Measurements from ENCODE around the gene SMYD3. TPM values are rescaled to one million over a fixed set of nuclear protein-coding genes. Genes with fewer than 3 reads are reported as not detected.

Gene SMYD3
- total RNA-seq, 1 donor from 2014 or later: 22.3 TPM

GRCh38 chr1:245863566-245864184 lies 643.4 kb downstream of the SMYD3 start:
- Histone ChIP-seq H3K9me3 (no peaks in the 10 kb centered on the region), H3K27me3 (no peaks in the 10 kb centered on the region), H3K4me3 (no peak overlapping the region), H3K36me3 (no peaks in the 10 kb centered on the region), H3K4me1 (no peaks in the 10 kb centered on the region), H3K27ac (no peak overlapping the region)
- TF ChIP-seq CTCF (IDR thresholded peaks at IDR 0.05): no peak
- no peak for TF ChIP-seq POLR2AphosphoS5 (IDR thresholded peaks at IDR 0.05; ENCODE audit: insufficient read depth in 1 of 2, low read depth in 1 of 2)
- TF ChIP-seq POLR2A (IDR thresholded peaks at IDR 0.05): no peak
- DNase-seq (ENCODE audit: extremely low spot score in 2 of 2): no peak
- intact Hi-C loops (cut with DNase I): no loop called here

- TF ChIP-seq POLR2A (IDR thresholded peaks at IDR 0.05) (no peak), POLR2AphosphoS5 (IDR thresholded peaks at IDR 0.05; ENCODE audit: insufficient read depth in 1 of 2, low read depth in 1 of 2) (no peak), CTCF (IDR thresholded peaks at IDR 0.05) (no peak)
- Histone ChIP-seq H3K27me3 (no peaks in the 10 kb centered on the region), H3K36me3 (no peaks in the 10 kb centered on the region), H3K4me3 (no peak overlapping the region), H3K9me3 (no peaks in the 10 kb centered on the region), H3K4me1 (no peaks in the 10 kb centered on the region), H3K27ac (no peak overlapping the region)
- DNase-seq (ENCODE audit: extremely low spot score in 2 of 2): no peak
- intact Hi-C loops (cut with DNase I): no loop called here
Observed at GRCh38 chr1:245862812-245863540, 644.1 kb downstream of the SMYD3 start.

GRCh38 chr1:245860657-245861544 lies 646.2 kb downstream of the SMYD3 start:
- no peak for DNase-seq (ENCODE audit: extremely low spot score in 2 of 2)
- no peaks in the 10 kb centered on the region for H3K4me1 ChIP-seq
- H3K4me3 ChIP-seq: no peak overlapping the region
- TF ChIP-seq CTCF (IDR thresholded peaks at IDR 0.05): no peak
- TF ChIP-seq POLR2A (IDR thresholded peaks at IDR 0.05): no peak
- TF ChIP-seq POLR2AphosphoS5 (IDR thresholded peaks at IDR 0.05; ENCODE audit: insufficient read depth in 1 of 2, low read depth in 1 of 2): no peak
- no peaks in the 10 kb centered on the region for H3K9me3 ChIP-seq
- intact Hi-C loops (cut with DNase I): no loop called here
- no peaks in the 10 kb centered on the region for H3K36me3 ChIP-seq
- H3K27ac ChIP-seq: no peak overlapping the region
- no peaks in the 10 kb centered on the region for H3K27me3 ChIP-seq

GRCh38 chr1:245859493-245860114 lies 647.5 kb downstream of the SMYD3 start:
- H3K27ac ChIP-seq: no peak overlapping the region
- no peak for TF ChIP-seq POLR2A (IDR thresholded peaks at IDR 0.05)
- no peak for TF ChIP-seq POLR2AphosphoS5 (IDR thresholded peaks at IDR 0.05; ENCODE audit: insufficient read depth in 1 of 2, low read depth in 1 of 2)
- TF ChIP-seq CTCF (IDR thresholded peaks at IDR 0.05): no peak
- H3K27me3 ChIP-seq: no peaks in the 10 kb centered on the region
- intact Hi-C loops (cut with DNase I): no loop called here
- H3K9me3 ChIP-seq: no peaks in the 10 kb centered on the region
- no peak for DNase-seq (ENCODE audit: extremely low spot score in 2 of 2)
- H3K4me3 ChIP-seq: no peak overlapping the region
- H3K4me1 ChIP-seq: no peaks in the 10 kb centered on the region
- no peaks in the 10 kb centered on the region for H3K36me3 ChIP-seq
